ENCODE measurements around the gene IGLL1.
"Not testable (repeated sequence)": the region's sequence is repeated elsewhere in the genome, so short reads cannot be mapped to it uniquely, and the experiment has no call there.

GRCh38 chr22:23560215-23560614 lies 19.9 kb downstream of the IGLL1 start:
- not testable (repeated sequence) for TF ChIP-seq POLR2A, CTCF (IDR thresholded peaks at IDR 0.05)
